Thoracic aorta (tissue), 2 donors: ENCODE measurements around the gene PSMC5. TPM values are rescaled to one million over a fixed set of nuclear protein-coding genes. Genes with fewer than 3 reads are reported as not detected.
"Not testable (repeated sequence)": the region's sequence is repeated elsewhere in the genome, so short reads cannot be mapped to it uniquely, and the experiment has no call there.

Experiments used
- ATAC-seq: fragments of 150-250 bp; one replicate; pipeline ENCODE4 v1.8.0; 2017; ENCODE audit warnings: low read depth; ENCODE audit not compliant: insufficient number of reproducible peaks, low FRiP score
- DNase-seq: peaks from one replicate; pipeline ENCODE4 v3.0.0-alpha.2; 2020; ENCODE audit warnings: low spot score
- H3K27ac ChIP-seq, 2 donors: fragments of 200-600 bp; sonication (generic); 1 replicate in 1 of 2; 2 replicates in 1 of 2; pipeline ENCODE4 v1.5.1; 2016; ENCODE audit warnings: mild to moderate bottlenecking in 2 of 2, moderate library complexity in 2 of 2
- H3K27me3 ChIP-seq: fragments of 200-600 bp; sonication (generic); replicated peaks from 2 replicates; pipeline ENCODE4 v1.6.0; 2016; ENCODE audit warnings: mild to moderate bottlenecking; ENCODE audit not compliant: insufficient read depth
- H3K36me3 ChIP-seq: fragments of 200-600 bp; sonication (generic); one replicate; pipeline ENCODE4 v1.5.1; 2016
- H3K4me1 ChIP-seq, 2 donors: fragments of 200-600 bp; sonication (generic); 1 replicate in 1 of 2; 2 replicates in 1 of 2; pipeline versions ENCODE4 v1.5.1 to v1.6.0; 2016; ENCODE audit warnings: low read depth in 2 of 2, mild to moderate bottlenecking in 1 of 2; ENCODE audit not compliant: control insufficient read depth in 1 of 2
- H3K4me3 ChIP-seq: fragments of 200-600 bp; sonication (generic); 2 replicates; pipeline ENCODE4 v1.5.1; 2016; ENCODE audit warnings: mild to moderate bottlenecking
- H3K9me3 ChIP-seq: fragments of 200-600 bp; sonication (generic); 2 replicates; pipeline ENCODE4 v1.5.1; 2016
- total RNA-seq, 2 donors: library from RNA; depleted of rRNA; stranded (reverse); fragments of >200 nt; gene quantifications; one replicate each; pipeline versions ENCODE4 v1.1.0 to v1.2.3, GENCODE V29; 2016
- TF ChIP-seq, protein P1 (sequence below): fragments of 200-600 bp; sonication (generic); IDR thresholded peaks from one replicate; pipeline ENCODE4 v1.5.1; 2019; ENCODE audit warnings: antibody characterized with exemption

The PSMC5 gene
- total RNA-seq, 2 donors from 2014 or later, result 58.5 to 76.1 TPM

DNA sequence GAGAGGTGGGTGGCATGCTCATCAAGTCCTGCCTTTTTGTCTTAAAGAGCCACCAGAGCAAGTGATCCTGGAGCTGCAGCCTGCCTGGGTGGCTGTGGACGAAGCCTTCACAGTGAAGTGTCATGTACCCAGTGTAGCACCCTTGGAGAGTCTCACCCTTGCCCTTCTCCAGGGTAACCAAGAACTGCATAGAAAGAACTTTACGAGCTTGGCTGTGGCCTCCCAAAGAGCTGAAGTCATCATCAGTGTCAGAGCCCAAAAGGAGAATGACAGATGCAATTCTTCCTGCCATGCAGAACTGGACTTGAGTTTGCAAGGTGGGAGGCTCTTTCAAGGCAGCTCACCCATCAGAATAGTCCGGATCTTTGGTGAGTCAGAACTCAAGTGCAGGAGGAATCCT is 32.0 kb downstream of the PSMC5 start:
- DNase-seq, result no peak
- Histone ChIP-seq H3K27me3 (no peaks in the 10 kb centered on the region), H3K4me3 (no peak overlapping the region), H3K9me3 (no peaks in the 10 kb centered on the region), H3K27ac (no peak overlapping the region), H3K36me3 (no peaks in the 10 kb centered on the region), H3K4me1 (no peaks in the 10 kb centered on the region)
- ATAC-seq, result no peak
- TF ChIP-seq, protein P1, sequence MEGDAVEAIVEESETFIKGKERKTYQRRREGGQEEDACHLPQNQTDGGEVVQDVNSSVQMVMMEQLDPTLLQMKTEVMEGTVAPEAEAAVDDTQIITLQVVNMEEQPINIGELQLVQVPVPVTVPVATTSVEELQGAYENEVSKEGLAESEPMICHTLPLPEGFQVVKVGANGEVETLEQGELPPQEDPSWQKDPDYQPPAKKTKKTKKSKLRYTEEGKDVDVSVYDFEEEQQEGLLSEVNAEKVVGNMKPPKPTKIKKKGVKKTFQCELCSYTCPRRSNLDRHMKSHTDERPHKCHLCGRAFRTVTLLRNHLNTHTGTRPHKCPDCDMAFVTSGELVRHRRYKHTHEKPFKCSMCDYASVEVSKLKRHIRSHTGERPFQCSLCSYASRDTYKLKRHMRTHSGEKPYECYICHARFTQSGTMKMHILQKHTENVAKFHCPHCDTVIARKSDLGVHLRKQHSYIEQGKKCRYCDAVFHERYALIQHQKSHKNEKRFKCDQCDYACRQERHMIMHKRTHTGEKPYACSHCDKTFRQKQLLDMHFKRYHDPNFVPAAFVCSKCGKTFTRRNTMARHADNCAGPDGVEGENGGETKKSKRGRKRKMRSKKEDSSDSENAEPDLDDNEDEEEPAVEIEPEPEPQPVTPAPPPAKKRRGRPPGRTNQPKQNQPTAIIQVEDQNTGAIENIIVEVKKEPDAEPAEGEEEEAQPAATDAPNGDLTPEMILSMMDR, result no peak

DNA sequence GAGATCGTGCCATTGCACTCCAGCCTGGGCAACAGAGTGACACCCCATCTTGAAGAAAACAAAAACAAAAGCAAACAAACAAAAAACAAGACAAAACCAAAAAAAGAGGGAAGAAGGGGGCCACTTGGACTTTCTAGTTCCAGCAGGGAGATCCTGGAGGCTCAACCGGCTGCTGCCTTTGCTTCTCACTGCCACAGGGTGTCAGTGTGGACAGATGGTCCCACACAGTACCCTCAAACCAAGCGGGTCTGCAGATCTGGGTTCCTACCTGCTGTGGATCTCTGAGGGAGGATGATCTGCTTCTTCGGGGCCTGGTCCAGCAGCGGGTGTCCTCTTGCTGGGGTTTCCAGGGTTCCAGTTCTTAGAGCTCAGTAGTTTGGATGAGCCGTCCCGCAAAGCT is 39.4 kb downstream of the PSMC5 start:
- H3K27ac ChIP-seq, H3K27me3 ChIP-seq, H3K4me3 ChIP-seq, H3K4me1 ChIP-seq, H3K9me3 ChIP-seq, ATAC-seq, DNase-seq, H3K36me3 ChIP-seq: not testable (repeated sequence)

- H3K4me1 ChIP-seq, result not testable (repeated sequence)
These were observed 42.5 kb downstream of the PSMC5 start for GRCh38 chr17:63869491-63870291.

GRCh38 chr17:63870292-63870665 is 43.0 kb downstream of the PSMC5 start:
- H3K27ac ChIP-seq, H3K4me1 ChIP-seq, H3K4me3 ChIP-seq, ATAC-seq, H3K27me3 ChIP-seq, DNase-seq, H3K36me3 ChIP-seq, H3K9me3 ChIP-seq: not testable (repeated sequence)

More at GRCh38 chr17:63869491-63870291, 42.5 kb downstream of the PSMC5 start:
- not testable (repeated sequence) for DNase-seq, H3K9me3 ChIP-seq, H3K27me3 ChIP-seq, ATAC-seq, H3K36me3 ChIP-seq, H3K4me3 ChIP-seq, H3K27ac ChIP-seq

GRCh38 chr17:63871646-63872365 is 44.6 kb downstream of the PSMC5 start:
- not testable (repeated sequence) for H3K4me1 ChIP-seq, H3K27me3 ChIP-seq, DNase-seq, H3K27ac ChIP-seq, H3K9me3 ChIP-seq, H3K4me3 ChIP-seq, ATAC-seq, H3K36me3 ChIP-seq

DNA sequence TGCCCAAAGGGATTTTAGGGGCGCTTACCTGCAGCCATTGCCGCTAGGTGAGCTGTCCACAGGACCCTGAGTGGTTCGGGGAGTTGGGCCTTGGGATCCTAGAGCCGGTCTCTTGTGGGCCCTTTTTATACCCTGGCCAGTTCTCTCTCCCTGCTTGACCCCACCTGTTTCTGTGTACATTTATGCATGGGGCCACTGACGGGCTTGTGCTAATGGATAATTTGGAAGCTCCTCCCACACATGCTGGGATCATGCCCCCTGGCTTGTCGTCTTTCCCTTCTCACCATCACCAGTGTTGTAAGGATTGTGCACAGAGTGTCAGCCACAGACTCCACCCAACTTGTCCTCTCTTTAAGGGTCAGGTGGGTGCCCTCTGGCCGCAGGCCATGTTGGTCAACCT is 46.3 kb downstream of the PSMC5 start, which contains the start of gene CSH2:
TSS of gene CSH2 (minus strand) at position 101 of the 400 bp plus-strand sequence. CDS start at position 38, 63 bp downstream.
- not testable (repeated sequence) for H3K4me3 ChIP-seq, H3K4me1 ChIP-seq, H3K27me3 ChIP-seq, DNase-seq, ATAC-seq, H3K36me3 ChIP-seq, H3K27ac ChIP-seq, H3K9me3 ChIP-seq

GRCh38 chr17:63874061-63874626 is 46.9 kb downstream of the PSMC5 start:
- H3K36me3 ChIP-seq, H3K27ac ChIP-seq, ATAC-seq, H3K27me3 ChIP-seq, DNase-seq, H3K4me3 ChIP-seq, H3K9me3 ChIP-seq, H3K4me1 ChIP-seq: not testable (repeated sequence)

DNA sequence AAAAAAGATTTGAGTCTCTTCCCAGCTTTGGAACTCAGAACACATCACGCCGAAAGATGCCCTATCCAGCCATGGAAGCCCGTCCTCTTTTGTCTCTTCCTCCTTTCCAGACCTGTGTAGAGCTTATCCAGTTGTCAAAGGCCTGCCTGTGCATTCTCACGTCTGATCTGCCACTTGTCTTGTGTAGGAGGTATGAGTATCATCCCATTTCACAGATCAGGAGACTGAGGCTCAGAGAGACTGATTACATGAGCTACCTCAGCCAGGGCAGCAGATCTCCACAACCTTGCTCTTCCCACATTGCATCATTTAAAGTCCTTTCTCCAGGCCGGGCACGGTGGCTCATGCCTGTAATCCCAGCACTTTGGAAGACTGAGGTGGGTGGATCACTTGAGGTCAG is 47.5 kb downstream of the PSMC5 start:
- H3K4me3 ChIP-seq, H3K36me3 ChIP-seq, H3K9me3 ChIP-seq, H3K27ac ChIP-seq, ATAC-seq, DNase-seq, H3K27me3 ChIP-seq, H3K4me1 ChIP-seq: not testable (repeated sequence)

- DNase-seq, H3K4me3 ChIP-seq, ATAC-seq: not testable (repeated sequence)
These were observed 51.2 kb downstream of the PSMC5 start for GRCh38 chr17:63878413-63878812.

More at GRCh38 chr17:63878413-63878812, 51.2 kb downstream of the PSMC5 start:
- not testable (repeated sequence) for H3K4me1 ChIP-seq, H3K27me3 ChIP-seq, H3K36me3 ChIP-seq, H3K9me3 ChIP-seq, H3K27ac ChIP-seq
